ENCODE data around the gene IGSF8. TPM values are rescaled to one million over a fixed set of nuclear protein-coding genes. Genes with fewer than 3 reads are reported as not detected.

The IGSF8 gene, protein sequence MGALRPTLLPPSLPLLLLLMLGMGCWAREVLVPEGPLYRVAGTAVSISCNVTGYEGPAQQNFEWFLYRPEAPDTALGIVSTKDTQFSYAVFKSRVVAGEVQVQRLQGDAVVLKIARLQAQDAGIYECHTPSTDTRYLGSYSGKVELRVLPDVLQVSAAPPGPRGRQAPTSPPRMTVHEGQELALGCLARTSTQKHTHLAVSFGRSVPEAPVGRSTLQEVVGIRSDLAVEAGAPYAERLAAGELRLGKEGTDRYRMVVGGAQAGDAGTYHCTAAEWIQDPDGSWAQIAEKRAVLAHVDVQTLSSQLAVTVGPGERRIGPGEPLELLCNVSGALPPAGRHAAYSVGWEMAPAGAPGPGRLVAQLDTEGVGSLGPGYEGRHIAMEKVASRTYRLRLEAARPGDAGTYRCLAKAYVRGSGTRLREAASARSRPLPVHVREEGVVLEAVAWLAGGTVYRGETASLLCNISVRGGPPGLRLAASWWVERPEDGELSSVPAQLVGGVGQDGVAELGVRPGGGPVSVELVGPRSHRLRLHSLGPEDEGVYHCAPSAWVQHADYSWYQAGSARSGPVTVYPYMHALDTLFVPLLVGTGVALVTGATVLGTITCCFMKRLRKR
- 32.9 and 44.3 TPM in 2 replicates for total RNA-seq

DNA sequence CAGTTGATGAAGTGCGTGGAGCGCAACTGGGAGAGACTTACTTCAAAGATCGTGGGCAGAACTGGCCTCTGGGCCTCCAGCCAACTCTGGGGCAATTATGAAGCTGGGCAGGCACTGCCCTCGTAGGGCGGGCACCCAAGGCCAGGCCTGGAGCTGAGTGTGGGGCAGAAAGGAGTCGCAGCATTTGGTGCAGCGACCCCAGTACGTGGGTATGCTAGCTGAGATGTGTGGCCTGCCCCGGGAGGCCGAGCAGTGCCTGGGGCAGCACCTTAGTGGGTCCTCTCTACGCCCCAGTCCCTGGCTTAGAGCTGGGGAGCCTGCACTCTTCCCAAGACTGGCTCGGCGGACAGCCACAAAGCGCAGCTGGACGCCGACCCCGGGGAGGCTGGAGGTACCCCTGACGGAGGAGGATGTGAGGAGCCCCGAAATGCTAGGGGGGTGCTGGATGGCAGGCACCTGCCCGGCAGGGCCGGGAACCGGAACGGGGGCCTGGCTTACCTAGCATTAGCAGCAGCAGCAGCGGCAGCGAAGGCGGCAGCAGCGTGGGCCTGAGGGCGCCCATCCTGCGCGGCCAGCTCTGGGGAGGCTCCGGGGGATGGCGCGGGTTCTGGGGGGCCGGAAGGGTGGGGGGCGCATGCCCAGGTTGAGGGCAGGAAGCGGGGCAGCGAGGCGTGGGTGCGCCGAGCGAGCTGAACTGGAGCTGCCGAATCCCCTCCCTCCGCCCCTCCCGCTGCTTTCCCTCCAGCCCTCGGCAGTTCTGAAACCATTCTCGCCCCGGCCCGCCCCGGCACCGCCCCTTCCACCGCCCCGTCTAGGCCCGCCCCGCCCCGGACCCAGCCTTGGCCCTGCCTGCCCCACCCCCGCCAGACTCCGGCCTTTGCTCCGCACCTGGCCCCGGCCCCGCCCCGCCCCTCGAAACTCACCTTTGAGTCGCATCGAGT, at the start of gene IGSF8:
IGSF8 (minus strand) TSS at position 709 of the 941 bp plus-strand sequence; CDS start at position 562, 147 bp downstream.
- DNase-seq (ENCODE audit: low read depth) = no peak
- H3K36me3 ChIP-seq (ENCODE audit: control insufficient read depth, insufficient read depth, low read length) = peaks cover 1% of the 10 kb centered on the region
- TF ChIP-seq, protein P1, sequence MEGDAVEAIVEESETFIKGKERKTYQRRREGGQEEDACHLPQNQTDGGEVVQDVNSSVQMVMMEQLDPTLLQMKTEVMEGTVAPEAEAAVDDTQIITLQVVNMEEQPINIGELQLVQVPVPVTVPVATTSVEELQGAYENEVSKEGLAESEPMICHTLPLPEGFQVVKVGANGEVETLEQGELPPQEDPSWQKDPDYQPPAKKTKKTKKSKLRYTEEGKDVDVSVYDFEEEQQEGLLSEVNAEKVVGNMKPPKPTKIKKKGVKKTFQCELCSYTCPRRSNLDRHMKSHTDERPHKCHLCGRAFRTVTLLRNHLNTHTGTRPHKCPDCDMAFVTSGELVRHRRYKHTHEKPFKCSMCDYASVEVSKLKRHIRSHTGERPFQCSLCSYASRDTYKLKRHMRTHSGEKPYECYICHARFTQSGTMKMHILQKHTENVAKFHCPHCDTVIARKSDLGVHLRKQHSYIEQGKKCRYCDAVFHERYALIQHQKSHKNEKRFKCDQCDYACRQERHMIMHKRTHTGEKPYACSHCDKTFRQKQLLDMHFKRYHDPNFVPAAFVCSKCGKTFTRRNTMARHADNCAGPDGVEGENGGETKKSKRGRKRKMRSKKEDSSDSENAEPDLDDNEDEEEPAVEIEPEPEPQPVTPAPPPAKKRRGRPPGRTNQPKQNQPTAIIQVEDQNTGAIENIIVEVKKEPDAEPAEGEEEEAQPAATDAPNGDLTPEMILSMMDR (IDR thresholded peaks at IDR 0.05; ENCODE audit: insufficient read depth, low read length, poor library complexity, severe bottlenecking) = no peak
- peak within 1 kb of the TSS; percentile 62 for H3K4me3 ChIP-seq (ENCODE audit: low read depth, low read length)
- H3K27me3 ChIP-seq (ENCODE audit: control insufficient read depth, insufficient read depth, low read length) = no peaks in the 10 kb centered on the region

DNA sequence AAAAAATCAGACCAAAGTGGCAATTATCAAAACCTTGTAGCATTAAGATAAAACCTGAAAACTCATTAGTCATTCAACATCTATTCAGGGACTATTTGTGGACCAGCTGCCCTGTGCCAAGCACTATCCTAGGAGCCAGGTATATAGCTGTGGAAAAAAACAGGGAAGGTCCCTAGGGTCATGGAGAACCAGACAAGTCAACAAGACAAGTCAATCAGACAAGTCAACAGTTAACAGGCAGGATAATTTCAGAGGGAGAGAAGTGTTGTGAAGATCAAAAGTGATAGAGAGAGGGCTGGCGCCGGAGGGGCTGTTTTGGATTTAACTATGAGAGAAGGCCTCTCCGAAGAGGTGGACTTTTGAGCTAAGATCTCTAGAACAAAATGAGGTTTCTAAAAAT, 49.7 kb upstream of the IGSF8 start:
- Histone ChIP-seq H3K36me3 (ENCODE audit: control insufficient read depth, insufficient read depth, low read length) (no peaks in the 10 kb centered on the region), H3K27me3 (ENCODE audit: control insufficient read depth, insufficient read depth, low read length) (no peaks in the 10 kb centered on the region), H3K4me3 (ENCODE audit: low read depth, low read length) (no peak overlapping the region)
- TF ChIP-seq, protein P1 (IDR thresholded peaks at IDR 0.05; ENCODE audit: insufficient read depth, low read length, poor library complexity, severe bottlenecking) = no peak
- DNase-seq (ENCODE audit: low read depth) = no peak

DNA sequence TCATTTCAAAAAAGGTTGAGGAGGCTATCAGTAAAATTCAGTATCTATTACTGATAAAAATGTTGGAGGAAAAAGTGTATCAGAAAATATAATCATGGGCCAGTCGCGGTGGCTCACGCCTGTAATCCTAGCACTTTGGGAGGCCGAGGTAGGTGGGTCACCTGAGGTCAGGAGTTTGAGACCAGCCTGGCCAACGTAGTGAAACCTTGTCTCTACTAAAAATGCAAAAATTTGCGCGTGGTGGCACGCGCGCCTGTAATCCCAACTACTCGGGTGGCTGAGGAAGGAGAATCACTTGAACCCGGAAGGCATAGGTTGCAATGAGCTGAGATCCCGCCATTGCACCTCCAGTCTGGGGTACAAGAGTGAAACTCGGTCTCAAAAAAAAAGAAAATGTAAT, 47.7 kb upstream of the IGSF8 start:
- Histone ChIP-seq H3K36me3 (ENCODE audit: control insufficient read depth, insufficient read depth, low read length) (no peaks in the 10 kb centered on the region), H3K27me3 (ENCODE audit: control insufficient read depth, insufficient read depth, low read length) (no peaks in the 10 kb centered on the region), H3K4me3 (ENCODE audit: low read depth, low read length) (no peak overlapping the region)
- TF ChIP-seq, protein P1 (IDR thresholded peaks at IDR 0.05; ENCODE audit: insufficient read depth, low read length, poor library complexity, severe bottlenecking) = no peak
- no peak for DNase-seq (ENCODE audit: low read depth)

DNA sequence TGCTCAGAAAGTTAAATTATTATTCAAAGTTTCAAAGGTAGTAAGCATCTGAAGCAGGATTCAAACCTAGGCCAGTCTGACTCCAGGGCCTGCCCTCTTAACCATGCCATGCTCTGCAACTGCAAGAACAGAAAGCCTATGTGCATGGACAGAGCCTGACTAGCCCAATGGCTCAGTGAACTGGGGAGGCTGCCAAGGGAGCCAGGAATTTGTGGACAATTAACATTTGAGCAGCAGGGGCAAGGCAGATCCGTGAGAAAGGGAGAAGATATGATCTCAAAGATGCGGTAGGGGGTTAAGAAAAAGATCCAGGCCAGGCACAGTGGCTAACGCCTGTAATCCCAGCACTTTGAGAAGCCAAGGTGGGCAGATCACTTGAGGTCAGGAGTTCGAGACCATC, 46.5 kb upstream of the IGSF8 start:
- no peaks in the 10 kb centered on the region for H3K27me3 ChIP-seq (ENCODE audit: control insufficient read depth, insufficient read depth, low read length)
- no peak for DNase-seq (ENCODE audit: low read depth)
- H3K4me3 ChIP-seq (ENCODE audit: low read depth, low read length) = no peak overlapping the region
- no peaks in the 10 kb centered on the region for H3K36me3 ChIP-seq (ENCODE audit: control insufficient read depth, insufficient read depth, low read length)
- TF ChIP-seq, protein P1 (IDR thresholded peaks at IDR 0.05; ENCODE audit: insufficient read depth, low read length, poor library complexity, severe bottlenecking) = no peak

DNA sequence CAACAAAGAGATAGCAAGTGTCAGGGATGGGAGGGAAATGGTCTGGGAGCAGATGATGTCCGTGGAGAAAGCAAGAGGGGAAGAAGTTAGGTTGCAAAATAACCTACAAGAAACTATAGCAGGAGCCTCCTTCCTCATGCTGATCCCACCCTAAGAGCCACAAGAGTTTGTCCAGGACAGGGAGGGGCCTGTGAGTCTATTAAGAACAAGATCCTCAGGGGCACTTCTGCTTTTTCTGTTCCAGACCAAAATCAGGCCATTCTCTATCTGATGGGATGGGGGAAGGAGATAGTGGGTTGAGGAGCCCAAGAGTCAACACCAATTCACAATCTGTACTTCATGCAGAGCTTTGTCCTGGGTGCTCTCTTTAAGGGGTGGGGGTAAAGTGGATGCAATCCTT, 45.3 kb upstream of the IGSF8 start:
- TF ChIP-seq, protein P1 (IDR thresholded peaks at IDR 0.05; ENCODE audit: insufficient read depth, low read length, poor library complexity, severe bottlenecking) = no peak
- Histone ChIP-seq H3K27me3 (ENCODE audit: control insufficient read depth, insufficient read depth, low read length) (no peaks in the 10 kb centered on the region), H3K36me3 (ENCODE audit: control insufficient read depth, insufficient read depth, low read length) (no peaks in the 10 kb centered on the region), H3K4me3 (ENCODE audit: low read depth, low read length) (no peak overlapping the region)
- no peak for DNase-seq (ENCODE audit: low read depth)
